ENCODE measurements around the gene FOLR1. TPM values are rescaled to one million over a fixed set of nuclear protein-coding genes. Genes with fewer than 3 reads are reported as not detected.

Gene FOLR1
- polyA plus RNA-seq, 2 donors: 0.26 to 0.94 TPM

DNA sequence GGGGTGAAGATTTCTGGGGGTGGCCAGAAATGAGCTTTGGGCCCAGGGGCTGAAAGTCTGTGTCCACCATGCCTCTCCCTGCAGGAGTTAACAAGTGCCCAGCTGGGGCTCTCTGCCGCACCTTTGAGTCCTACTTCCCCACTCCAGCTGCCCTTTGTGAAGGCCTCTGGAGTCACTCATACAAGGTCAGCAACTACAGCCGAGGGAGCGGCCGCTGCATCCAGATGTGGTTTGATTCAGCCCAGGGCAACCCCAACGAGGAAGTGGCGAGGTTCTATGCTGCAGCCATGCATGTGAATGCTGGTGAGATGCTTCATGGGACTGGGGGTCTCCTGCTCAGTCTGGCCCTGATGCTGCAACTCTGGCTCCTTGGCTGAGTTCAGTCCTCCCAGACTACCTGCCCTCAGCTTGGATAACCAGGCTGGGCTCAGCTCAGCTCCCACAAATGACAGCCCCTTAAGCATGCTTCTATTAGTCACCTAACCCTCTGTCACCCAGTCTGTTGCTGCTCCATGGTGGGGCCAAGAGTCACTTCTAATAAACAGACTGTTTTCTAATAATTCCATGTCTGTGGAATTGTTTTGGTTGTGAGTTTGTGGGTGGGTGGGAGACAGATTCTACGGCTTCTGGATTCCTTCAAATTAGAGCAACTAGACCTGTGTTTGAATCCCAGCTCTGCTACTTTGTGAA is 29.6 kb downstream of the FOLR1 start:
- 86 to 88% methylated on average over 7 of the region's 7 CpGs for WGBS, 2 donors
- H3K4me3 ChIP-seq (ENCODE audit: low read depth in 1 of 2, low read length in 2 of 2): no peak overlapping the region
- H3K9me3 ChIP-seq (ENCODE audit: control insufficient read depth in 2 of 2, insufficient read depth in 1 of 2, low read depth in 1 of 2, low read length in 1 of 2): no peaks in the 10 kb centered on the region
- peaks cover 2 to 3% of the 10 kb centered on the region in 2 donors for H3K27me3 ChIP-seq (ENCODE audit: control insufficient read depth in 1 of 2, insufficient read depth in 2 of 2, low read length in 2 of 2)
- H3K27ac ChIP-seq (ENCODE audit: low read depth in 2 of 2, low read length in 1 of 2): peak overlapping the region; percentile 19 to 82
- no peaks in the 10 kb centered on the region for H3K36me3 ChIP-seq (ENCODE audit: control insufficient read depth in 2 of 2, insufficient read depth in 2 of 2, low read length in 1 of 2)
- H3K4me1 ChIP-seq (ENCODE audit: control insufficient read depth in 2 of 2, insufficient read depth in 2 of 2, low read length in 1 of 2): peaks cover 0 to 7% of the 10 kb centered on the region in 2 donors

DNA sequence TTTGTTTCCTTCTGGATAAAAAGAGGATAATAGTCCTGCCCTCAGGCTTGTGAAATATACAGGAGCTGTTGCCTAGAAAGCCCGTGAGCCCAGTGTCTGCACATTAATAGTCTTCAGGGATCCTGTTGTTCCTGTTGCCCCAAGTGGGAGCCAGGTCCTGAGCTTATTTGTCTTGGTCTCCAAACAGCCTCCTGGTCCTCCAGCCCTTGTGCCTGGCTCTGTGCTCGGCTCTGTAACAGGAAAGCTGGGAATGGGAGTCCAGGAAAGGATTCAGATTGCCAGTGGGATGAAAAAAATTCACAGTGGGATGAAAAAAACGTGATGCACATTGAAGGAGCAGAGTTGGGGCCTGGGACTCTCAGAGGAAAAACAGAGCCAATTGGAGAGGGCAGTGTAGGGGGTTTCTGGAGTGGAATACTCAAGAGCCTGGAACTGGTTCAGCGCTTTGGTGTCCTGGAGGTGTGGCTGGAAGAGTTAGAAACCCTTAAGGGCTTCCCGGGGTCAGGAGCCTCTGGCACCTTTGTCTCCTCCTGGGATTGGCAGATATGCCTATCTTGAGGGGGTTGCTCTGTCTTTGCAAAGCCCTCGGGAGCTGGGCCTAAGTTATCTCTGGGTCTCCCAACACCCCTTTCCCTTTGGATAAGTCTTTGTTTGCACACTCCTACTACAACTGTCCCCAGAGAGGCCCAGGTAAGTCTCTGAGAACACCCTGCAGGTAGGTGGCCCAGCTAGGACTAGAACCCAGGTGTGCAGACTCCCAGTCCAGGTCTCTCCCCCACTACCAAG is 30.4 kb downstream of the FOLR1 start:
- WGBS, 2 donors: 49 to 58% methylated on average over 6 of the region's 6 CpGs
- Histone ChIP-seq H3K4me3 (ENCODE audit: low read depth in 1 of 2, low read length in 2 of 2) (peak overlapping the region; percentile 60 to 79), H3K36me3 (ENCODE audit: control insufficient read depth in 2 of 2, insufficient read depth in 2 of 2, low read length in 1 of 2) (no peaks in the 10 kb centered on the region), H3K27ac (ENCODE audit: low read depth in 2 of 2, low read length in 1 of 2) (peak overlapping the region; percentile 82 to 89), H3K27me3 (ENCODE audit: control insufficient read depth in 1 of 2, insufficient read depth in 2 of 2, low read length in 2 of 2) (peaks cover 0 to 3% of the 10 kb centered on the region in 2 donors), H3K4me1 (ENCODE audit: control insufficient read depth in 2 of 2, insufficient read depth in 2 of 2, low read length in 1 of 2) (peaks cover 0 to 7% of the 10 kb centered on the region in 2 donors), H3K9me3 (ENCODE audit: control insufficient read depth in 2 of 2, insufficient read depth in 1 of 2, low read depth in 1 of 2, low read length in 1 of 2) (no peaks in the 10 kb centered on the region)

DNA sequence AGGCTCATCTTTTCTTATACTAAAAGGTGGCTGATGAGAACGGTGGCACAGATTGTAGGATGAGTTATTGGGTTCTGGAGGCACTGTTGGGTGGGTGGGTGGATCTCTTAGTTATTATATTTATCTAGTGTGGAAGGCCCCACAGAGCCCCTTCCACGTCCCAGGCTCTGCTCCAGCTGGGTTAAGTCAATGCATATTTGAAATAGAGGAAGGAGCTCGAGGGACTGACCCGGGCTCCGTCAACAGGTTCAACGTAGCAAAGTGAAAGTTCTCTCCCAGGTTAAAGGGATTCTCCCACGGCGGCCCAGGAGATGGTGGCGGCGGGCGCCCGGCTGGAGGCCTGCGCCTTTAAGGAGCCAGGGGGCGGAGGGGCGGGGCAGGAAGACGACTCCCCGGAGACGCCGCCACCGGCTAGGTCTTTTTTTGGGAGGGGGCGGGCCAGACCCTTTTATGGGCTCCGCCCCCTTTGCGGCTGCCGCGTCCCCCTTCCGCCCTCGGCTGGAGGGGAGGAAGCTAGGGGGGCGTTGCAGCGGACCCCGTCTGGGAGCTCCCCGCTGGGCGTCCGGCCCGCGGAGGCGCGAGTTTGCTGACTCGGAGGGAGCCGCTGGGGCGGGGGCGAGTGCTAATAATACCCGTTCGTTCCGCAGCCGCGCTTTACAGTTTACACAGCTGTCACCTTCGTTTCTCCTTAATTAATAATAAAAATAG is 31.1 kb downstream of the FOLR1 start:
- H3K4me3 ChIP-seq (ENCODE audit: low read depth in 1 of 2, low read length in 2 of 2): peak overlapping the region; percentile 60 to 79
- H3K27me3 ChIP-seq (ENCODE audit: control insufficient read depth in 1 of 2, insufficient read depth in 2 of 2, low read length in 2 of 2): peaks cover 0 to 2% of the 10 kb centered on the region in 2 donors
- H3K27ac ChIP-seq (ENCODE audit: low read depth in 2 of 2, low read length in 1 of 2): peak overlapping the region; percentile 89 to 97
- H3K4me1 ChIP-seq (ENCODE audit: control insufficient read depth in 2 of 2, insufficient read depth in 2 of 2, low read length in 1 of 2): peaks cover 0 to 7% of the 10 kb centered on the region in 2 donors
- H3K9me3 ChIP-seq (ENCODE audit: control insufficient read depth in 2 of 2, insufficient read depth in 1 of 2, low read depth in 1 of 2, low read length in 1 of 2): no peaks in the 10 kb centered on the region
- H3K36me3 ChIP-seq (ENCODE audit: control insufficient read depth in 2 of 2, insufficient read depth in 2 of 2, low read length in 1 of 2): peaks cover 0 to under 1% of the 10 kb centered on the region in 2 donors
- 0% methylated on average over 33 to 47 of the region's 47 CpGs for WGBS, 2 donors

DNA sequence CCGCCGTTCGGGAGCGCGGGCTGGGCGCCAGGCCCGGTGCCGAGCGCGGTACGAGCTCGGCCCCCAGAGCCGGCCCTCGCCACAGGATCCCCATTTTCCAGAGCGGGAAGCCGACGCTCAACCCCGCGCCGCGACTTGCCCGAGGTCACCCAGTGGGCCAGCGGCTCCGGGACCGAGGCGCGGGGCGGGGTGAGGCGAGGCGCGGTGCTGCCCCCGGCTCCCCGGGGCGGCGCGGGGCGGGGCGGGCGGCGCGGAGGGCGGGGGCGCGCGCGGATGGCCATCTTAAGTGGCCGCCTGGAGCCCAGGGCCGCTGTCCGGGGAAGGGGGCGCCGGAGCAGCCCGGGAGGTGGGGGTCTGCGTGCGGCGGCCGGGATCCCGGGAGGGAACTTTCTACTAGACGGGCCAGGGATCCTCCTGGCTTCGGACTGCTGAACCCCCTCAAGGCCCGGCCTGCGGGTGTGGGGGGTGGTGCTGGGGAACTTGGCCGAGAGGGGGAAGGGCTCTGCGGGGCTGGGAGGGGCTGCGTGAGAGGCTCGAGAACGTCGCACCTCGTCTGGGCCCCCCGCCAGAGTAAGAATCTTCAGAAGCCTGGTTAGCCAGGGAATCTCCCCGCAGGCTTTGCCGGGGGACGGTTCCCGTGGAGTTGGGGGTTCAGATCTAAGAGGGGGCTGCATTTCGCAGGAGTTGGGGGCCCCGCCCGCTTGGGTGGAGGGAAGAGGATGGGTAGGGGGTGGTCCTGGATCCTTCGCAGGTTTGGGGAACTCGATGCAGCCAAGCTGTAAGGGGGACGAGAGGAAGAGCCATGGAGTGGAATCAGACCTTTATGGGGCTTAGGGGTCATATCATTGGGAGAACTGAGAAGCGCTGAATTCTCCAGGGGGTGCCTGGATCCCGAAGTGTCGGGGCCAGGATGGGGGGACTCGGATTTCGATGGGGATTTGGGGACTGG is 31.9 kb downstream of the FOLR1 start:
- 1% methylated on average over 59 to 84 of the region's 84 CpGs for WGBS, 2 donors
- H3K4me1 ChIP-seq (ENCODE audit: control insufficient read depth in 2 of 2, insufficient read depth in 2 of 2, low read length in 1 of 2): peaks cover 0 to 7% of the 10 kb centered on the region in 2 donors

DNA sequence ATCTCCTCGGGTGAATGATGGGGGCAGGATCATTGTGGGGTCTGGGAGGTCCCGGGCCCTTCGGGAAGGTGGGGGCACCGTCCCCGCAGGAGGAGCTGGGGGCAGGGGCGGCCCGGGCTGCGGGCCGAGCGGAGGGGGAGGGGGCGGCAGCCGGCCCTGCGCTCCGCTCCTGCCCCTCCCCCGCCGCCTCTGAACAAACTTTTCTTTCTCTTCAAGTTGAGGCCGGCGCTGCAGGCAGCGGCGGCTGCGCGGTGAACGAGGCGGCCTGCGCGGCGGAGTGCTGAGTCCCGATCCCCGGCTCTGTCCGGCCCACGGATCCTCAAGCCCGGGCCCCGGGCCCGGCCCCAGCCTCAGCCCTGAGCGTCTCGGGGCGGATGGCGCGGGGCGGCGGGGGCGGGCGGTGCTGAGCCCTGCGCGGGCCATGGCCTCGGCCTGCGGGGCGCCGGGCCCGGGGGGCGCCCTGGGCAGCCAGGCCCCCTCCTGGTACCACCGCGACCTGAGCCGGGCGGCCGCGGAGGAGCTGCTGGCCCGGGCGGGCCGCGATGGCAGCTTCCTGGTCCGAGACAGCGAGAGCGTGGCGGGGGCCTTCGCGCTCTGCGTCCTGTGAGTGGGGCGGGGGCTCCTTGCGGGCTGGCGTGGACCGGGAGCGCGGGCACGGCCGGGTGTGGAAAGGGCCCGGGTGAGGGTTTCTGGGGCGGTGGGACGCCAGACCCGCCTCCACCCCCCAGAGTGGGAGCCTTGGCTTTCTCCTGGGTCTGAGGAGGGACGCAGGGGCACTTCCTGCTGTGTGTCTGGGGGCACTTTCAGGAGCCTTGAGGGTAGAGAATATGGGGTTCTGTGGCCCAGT is 32.8 kb downstream of the FOLR1 start, which contains the start of gene INPPL1:
Gene INPPL1, plus strand, starts transcription at position 204 of the 847 bp plus-strand sequence. Its CDS starts 218 bp downstream, at position 422.
- WGBS, 2 donors: 0 to 1% methylated on average over 38 to 81 of the region's 81 CpGs
- Histone ChIP-seq H3K27me3 (ENCODE audit: control insufficient read depth in 1 of 2, insufficient read depth in 2 of 2, low read length in 2 of 2) (no peaks in the 10 kb centered on the region), H3K27ac (ENCODE audit: low read depth in 2 of 2, low read length in 1 of 2) (peak within 1 kb of the TSS; percentile 89 to 97), H3K4me3 (ENCODE audit: low read depth in 1 of 2, low read length in 2 of 2) (peak within 1 kb of the TSS; percentile 60 to 79), H3K36me3 (ENCODE audit: control insufficient read depth in 2 of 2, insufficient read depth in 2 of 2, low read length in 1 of 2) (peaks cover 4 to 15% of the 10 kb centered on the region in 2 donors), H3K4me1 (ENCODE audit: control insufficient read depth in 2 of 2, insufficient read depth in 2 of 2, low read length in 1 of 2) (peaks cover 0 to 7% of the 10 kb centered on the region in 2 donors), H3K9me3 (ENCODE audit: control insufficient read depth in 2 of 2, insufficient read depth in 1 of 2, low read depth in 1 of 2, low read length in 1 of 2) (no peaks in the 10 kb centered on the region)

More for the DNA sequence above, 31.9 kb downstream of the FOLR1 start:
- Histone ChIP-seq H3K36me3 (ENCODE audit: control insufficient read depth in 2 of 2, insufficient read depth in 2 of 2, low read length in 1 of 2) (peaks cover 3 to 7% of the 10 kb centered on the region in 2 donors), H3K9me3 (ENCODE audit: control insufficient read depth in 2 of 2, insufficient read depth in 1 of 2, low read depth in 1 of 2, low read length in 1 of 2) (no peaks in the 10 kb centered on the region), H3K4me3 (ENCODE audit: low read depth in 1 of 2, low read length in 2 of 2) (peak overlapping the region; percentile 60 to 79), H3K27me3 (ENCODE audit: control insufficient read depth in 1 of 2, insufficient read depth in 2 of 2, low read length in 2 of 2) (no peaks in the 10 kb centered on the region), H3K27ac (ENCODE audit: low read depth in 2 of 2, low read length in 1 of 2) (peak overlapping the region; percentile 89 to 97)

DNA sequence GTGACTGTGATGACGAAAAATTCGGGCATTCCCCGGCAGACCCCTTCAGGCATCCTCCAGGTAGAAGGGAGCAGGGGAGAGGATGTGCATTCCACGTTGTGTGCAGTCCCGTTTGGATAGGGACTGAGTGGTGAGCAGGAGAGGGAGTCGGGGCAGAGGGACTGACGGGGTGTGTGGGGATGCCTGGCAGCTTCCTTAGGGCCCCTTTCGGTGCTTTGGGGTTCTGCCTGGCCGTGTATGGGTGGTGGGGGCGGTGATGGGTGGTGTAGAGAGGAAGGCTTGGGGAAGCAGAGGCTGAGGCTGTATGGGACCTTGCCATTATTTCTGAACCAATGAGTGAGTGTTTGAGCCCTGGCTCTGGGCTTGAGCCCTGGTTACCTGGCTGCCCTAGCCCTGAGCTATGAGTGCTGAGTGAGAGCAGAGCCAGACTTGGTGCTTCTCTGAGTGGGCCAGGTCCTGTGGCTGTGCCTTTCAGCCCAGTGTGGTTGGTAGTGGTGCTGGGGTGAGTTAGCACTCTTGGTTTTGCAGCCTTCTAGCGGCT is 33.5 kb downstream of the FOLR1 start:
- 10 to 12% methylated on average over 11 of the region's 11 CpGs for WGBS, 2 donors
- H3K4me3 ChIP-seq (ENCODE audit: low read depth in 1 of 2, low read length in 2 of 2): peak overlapping the region; percentile 60 to 79

DNA sequence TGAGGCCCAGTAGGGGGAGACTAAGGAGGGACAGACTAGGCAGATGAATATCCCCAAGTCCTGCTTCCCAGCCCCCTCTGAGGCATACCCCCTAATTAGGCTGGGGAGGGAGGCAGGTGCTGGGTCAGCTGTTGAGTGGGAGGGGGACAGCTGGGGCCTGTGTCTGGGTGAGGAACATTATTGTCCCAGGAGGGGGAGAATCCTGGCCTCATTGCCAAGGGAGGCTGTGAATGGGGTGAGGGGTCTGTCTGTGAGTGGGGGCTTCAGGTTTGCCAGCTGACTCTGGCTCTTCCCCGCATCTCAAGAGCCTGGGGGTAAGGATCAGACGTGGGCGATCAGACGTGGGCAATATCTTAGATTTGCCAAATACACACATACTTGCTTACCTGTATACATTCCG is 34.8 kb downstream of the FOLR1 start:
- Histone ChIP-seq H3K27ac (ENCODE audit: low read depth in 2 of 2, low read length in 1 of 2) (peak overlapping the region in 1 of 2 donors; percentile 20), H3K9me3 (ENCODE audit: control insufficient read depth in 2 of 2, insufficient read depth in 1 of 2, low read depth in 1 of 2, low read length in 1 of 2) (no peaks in the 10 kb centered on the region), H3K36me3 (ENCODE audit: control insufficient read depth in 2 of 2, insufficient read depth in 2 of 2, low read length in 1 of 2) (peaks cover 12 to 34% of the 10 kb centered on the region in 2 donors), H3K4me1 (ENCODE audit: control insufficient read depth in 2 of 2, insufficient read depth in 2 of 2, low read length in 1 of 2) (peaks cover 0 to 7% of the 10 kb centered on the region in 2 donors), H3K27me3 (ENCODE audit: control insufficient read depth in 1 of 2, insufficient read depth in 2 of 2, low read length in 2 of 2) (no peaks in the 10 kb centered on the region), H3K4me3 (ENCODE audit: low read depth in 1 of 2, low read length in 2 of 2) (no peak overlapping the region)
- WGBS, 2 donors: 65 to 67% methylated on average over 5 of the region's 5 CpGs

More for the DNA sequence above, 33.5 kb downstream of the FOLR1 start:
- H3K36me3 ChIP-seq (ENCODE audit: control insufficient read depth in 2 of 2, insufficient read depth in 2 of 2, low read length in 1 of 2): peaks cover 6 to 22% of the 10 kb centered on the region in 2 donors
- peaks cover 0 to 7% of the 10 kb centered on the region in 2 donors for H3K4me1 ChIP-seq (ENCODE audit: control insufficient read depth in 2 of 2, insufficient read depth in 2 of 2, low read length in 1 of 2)
- no peaks in the 10 kb centered on the region for H3K9me3 ChIP-seq (ENCODE audit: control insufficient read depth in 2 of 2, insufficient read depth in 1 of 2, low read depth in 1 of 2, low read length in 1 of 2)
- H3K27ac ChIP-seq (ENCODE audit: low read depth in 2 of 2, low read length in 1 of 2): peak overlapping the region in 1 of 2 donors; percentile 26
- no peaks in the 10 kb centered on the region for H3K27me3 ChIP-seq (ENCODE audit: control insufficient read depth in 1 of 2, insufficient read depth in 2 of 2, low read length in 2 of 2)
